HS-27A (cell line): Measurements from ENCODE around the gene DEK.
"Not testable (repeated sequence)": the region's sequence is repeated elsewhere in the genome, so short reads cannot be mapped to it uniquely, and the experiment has no call there.

Experiments used
- DNase-seq: peaks from one replicate; pipeline ENCODE4 v3.0.0-alpha.2; 2012; ENCODE audit warnings: low read depth, missing footprints

The DEK gene

DNA sequence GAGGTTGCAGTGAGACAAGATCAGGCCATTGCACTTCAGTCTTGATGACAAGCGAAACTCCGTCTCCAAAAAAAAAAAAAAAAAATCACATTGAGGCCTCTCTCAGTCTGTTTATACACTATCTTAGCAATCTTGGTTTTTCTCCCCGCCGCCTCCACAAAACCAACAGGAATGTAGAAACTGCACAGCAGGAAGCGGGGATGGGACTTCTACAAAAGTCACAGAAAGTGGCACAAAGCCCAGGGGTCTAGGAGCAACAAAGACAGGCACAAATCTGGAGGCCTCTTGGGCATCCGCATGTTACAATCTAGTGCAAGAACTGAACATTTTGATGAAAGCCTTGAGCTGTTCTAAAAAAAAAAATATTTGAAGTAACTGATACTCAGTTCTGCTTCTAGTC, 60.5 kb downstream of the DEK start:
- DNase-seq, result no peak

DNA sequence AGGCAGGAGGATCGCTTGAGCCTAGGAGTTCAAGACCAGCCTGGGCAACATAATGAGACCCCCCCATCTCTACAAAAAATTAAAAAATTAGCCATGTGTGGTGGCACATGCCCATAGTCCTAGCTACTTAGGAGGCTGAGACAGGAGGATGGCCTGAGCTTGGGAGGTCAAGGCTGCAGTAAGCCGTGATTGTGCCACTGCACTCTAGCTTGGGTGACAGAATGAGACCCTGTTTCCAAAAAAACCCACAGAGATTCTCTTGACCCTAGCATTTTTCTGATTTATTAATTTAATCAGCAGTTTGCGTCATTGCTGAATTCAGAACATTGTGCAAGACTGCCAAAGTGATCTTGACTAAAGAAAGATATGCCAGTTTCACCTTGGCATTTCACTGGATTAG, 72.3 kb downstream of the DEK start:
- no peak for DNase-seq

DNA sequence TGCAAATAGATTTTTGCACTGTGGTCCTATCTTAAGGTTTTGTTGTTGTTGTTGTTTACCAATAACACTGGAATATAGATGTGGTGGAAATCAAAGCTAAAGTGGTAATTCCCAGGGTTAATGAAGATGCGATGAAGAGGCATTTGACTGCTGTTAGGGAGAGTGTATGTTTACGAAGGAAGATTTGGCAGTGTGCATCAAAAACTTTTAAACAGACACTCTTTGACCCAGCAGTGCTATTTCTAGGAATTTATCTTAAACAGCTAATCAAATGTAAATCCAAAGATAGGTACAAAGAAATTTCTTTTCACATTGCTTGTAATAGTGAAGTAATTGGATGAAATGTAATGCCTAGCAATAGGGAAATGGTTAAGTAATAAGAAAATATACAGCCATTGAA, 75.1 kb downstream of the DEK start:
- no peak for DNase-seq

DNA sequence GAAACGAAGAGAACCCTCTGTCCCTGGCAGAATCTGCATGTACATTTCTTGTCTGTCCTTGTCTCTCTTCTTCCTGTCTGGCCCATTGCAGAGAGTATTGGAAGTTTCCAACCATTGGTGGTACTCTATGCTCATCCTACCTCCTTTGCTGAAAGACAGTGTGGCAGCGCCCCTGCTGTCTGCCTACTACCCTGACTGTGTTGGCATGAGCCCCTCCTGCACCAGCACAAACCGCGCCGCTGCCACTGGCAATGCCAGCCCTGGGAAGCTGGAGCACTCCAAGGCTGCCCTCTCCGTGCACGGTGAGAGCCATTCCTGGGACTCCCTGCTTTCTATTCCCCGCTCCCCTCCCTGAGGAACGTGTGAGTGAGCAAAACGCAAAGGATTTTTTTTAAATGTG, 76.6 kb downstream of the DEK start:
- DNase-seq, result no peak

GRCh38 chr6:18186540-18187250, 77.6 kb downstream of the DEK start:
- DNase-seq, result no peak

GRCh38 chr6:18186033-18186432, 78.3 kb downstream of the DEK start:
- DNase-seq, result no peak

DNA sequence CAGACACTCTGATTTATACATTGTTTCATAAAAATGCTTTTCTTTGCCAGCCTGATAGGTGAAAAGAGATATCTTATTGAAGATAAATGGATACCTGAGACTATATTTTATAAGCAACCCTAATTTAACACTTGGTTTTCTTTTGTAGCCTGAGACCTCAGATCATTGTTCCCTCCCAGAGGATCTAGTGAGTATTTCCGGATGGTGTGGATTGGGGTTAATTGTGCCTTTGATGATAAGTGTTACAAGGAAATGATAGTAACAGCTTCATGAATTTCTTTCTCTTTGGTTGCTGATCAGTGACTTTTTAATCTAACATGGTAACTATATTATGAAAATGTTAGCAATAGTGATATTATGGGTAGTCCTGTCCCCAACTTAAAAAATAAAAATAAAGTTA, 78.7 kb downstream of the DEK start:
- no peak for DNase-seq

GRCh38 chr6:18183766-18184165, 80.6 kb downstream of the DEK start:
- no peak for DNase-seq

DNA sequence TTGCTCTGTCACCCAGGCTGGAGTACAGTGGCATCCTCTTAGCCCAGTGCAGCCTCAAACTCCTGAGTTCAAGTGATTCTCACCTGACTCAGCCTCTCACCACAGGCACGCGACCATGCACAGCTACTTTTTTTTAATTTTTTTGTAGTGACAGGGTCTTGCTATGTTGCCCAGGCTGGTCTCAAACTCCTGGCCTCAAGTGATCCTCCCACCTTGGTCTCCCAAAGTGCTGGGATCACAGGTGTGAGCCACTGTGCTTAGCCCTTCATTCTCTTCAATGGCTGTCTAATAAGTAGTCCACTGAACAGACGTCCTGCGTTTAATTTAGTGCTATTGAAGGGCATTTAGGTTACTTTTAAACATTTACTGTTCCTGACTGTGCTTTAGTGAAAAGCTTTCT, 81.8 kb downstream of the DEK start:
- DNase-seq, result no peak

DNA sequence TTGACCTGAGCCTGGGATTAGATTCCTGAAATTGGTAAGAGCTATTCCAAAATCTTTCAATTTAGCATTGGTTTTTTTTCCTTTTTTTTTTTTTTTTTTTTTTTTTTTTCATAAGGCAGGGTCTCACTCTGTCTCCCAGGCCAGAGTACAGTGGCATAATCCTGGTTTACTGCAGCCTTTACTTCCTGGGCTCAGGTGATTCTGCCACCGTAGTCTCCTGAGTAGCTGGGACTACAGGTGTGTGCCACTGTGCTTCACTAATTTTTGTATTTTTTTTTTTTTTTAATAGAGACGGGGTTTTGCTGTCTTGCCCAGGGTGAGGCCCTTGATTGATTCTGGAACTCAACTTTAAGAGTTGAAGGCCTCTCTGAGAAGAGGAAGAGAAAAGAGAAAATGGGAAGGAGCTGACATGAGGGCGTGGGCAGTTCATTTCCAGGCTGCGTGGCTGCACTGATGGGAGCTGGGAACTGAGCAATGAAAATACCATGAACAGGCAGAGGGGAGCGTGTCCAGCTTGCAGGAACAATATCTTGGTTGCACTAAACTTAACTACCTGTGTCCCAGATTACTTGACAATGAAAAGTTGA, 84.5 kb downstream of the DEK start:
- no peak for DNase-seq

DNA sequence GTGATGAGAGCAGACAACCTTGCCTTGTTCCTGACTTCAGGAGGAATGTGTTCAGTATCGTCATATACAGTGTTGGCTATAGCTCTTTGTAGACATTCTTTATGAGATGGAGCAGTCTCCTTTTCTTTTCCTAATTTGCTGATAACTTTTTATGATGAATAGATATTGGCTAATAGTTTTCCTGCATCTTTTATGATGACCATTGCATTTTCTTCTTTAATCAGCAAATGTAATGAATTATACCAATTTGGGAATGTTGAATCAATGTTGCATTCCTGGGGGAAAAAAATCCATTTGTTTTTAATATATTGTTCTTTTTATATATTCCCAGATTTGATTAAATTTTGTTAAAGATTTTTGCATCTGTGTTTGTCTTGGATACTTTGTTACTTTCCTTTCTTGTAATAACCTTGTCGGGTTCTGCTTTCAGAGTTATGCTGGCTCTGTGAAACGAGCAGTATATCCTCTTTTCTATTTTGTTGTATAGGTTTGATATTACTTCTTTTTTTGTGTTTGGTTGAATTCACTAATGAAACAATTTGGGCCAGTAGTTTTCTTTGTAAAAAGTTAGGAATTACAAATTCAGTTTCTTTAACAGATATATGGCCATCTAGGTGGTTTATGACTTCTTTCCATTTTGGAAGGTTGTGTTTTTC, 85.2 kb downstream of the DEK start:
- DNase-seq, result no peak

DNA sequence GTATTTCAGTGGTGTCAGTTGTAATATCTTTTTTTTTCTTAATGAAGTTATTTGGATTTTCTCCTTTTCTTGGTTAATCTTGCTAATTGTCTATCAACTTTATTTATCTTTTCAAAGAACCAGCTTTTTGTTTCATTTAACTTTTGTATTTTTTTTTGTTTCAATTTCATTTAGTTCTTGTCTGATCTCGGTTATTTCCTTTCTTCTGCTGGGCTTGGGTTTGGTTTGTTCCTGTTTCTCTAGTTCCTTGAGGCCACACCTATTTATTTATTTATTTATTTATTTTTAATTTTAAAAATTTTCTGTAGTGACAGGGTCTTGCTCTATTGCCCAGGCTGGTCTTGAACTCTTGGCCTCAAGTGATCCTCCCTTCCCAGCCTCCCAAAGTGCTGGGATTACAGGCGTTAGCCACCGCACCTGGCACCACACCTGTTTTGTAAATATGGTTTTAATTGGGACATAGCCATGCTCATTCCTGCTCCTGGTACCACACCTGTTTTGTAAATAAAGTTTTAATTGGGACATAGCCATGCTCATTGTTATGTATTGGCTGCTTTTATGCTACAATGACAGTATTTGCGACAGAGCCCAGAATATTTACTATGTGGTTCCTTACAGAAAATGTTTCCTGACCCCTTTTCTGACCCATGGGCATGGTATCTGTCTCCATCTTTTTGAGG, 86.9 kb downstream of the DEK start:
- DNase-seq, result no peak

DNA sequence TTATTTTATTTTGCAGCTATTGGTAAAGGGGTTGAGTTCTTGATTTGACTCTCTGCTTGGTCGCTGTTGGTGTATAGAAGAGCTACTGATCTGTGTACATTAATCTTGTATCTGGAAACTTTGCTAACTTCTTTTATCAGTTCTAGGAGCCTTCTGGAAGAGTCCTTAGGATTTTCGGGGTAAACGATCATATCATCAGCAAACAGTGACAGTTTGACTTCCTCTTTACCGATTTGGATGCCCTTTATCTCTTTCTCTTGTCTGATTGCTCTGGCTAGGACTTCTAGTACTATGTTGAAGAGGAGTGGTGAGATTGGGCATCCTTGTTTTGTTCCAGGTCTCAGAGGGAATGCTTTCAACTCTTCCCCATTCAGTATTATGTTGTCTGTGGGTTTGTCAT, 88.1 kb downstream of the DEK start:
- not testable (repeated sequence) for DNase-seq
